Motor neuron (in vitro differentiated cells): ENCODE results near the gene ASB6. TPM values are rescaled to one million over a fixed set of nuclear protein-coding genes. Genes with fewer than 3 reads are reported as not detected.

Experiments used
- total RNA-seq, 8 experiments: library from RNA; unstranded; fragments of 300-600 nt; gene quantifications; 2 replicates each; pipeline versions ENCODE4 v1.2.3 to v1.2.4, GENCODE V29; 2022

The ASB6 gene
- total RNA-seq, 8 experiments from 2014 or later = 12.0 to 44.5 (median 18.5) TPM

Other genes with a start within 250 kb of the ASB6 start
- under 1 TPM in 6 of 8 experiments, not detected in 2; 0.22 to 1.00 (median 0.49) TPM for gene C9orf50, start 21.1 kb downstream of the ASB6 start, total RNA-seq
- gene NTMT1, start 16.0 kb downstream of the ASB6 start, total RNA-seq = 10 to 100 TPM; 25.4 to 49.4 (median 35.2) TPM
- gene PRRX2, start 23.5 kb upstream of the ASB6 start, total RNA-seq = 10 to 100 TPM in 1 of 8 experiments, 1 to 10 TPM in 1, under 1 TPM in 5, not detected in 1; 0.14 to 14.4 (median 0.87) TPM
- 100 to 1,000 TPM in 1 of 8 experiments, 10 to 100 TPM in 1, 1 to 10 TPM in 4, under 1 TPM in 2; 0.77 to 215 (median 1.9) TPM for gene PTGES, start 110.9 kb upstream of the ASB6 start, total RNA-seq
- 10 to 100 TPM; 10.7 to 31.4 (median 14.6) TPM for gene TOR1B, start 161.0 kb upstream of the ASB6 start, total RNA-seq
- gene TOR1A, start 182.0 kb upstream of the ASB6 start, total RNA-seq = 10 to 100 TPM; 19.8 to 46.2 (median 34.6) TPM
- gene C9orf78, start 193.1 kb upstream of the ASB6 start, total RNA-seq = 10 to 100 TPM; 33.2 to 73.1 (median 48.6) TPM
- gene USP20, start 193.3 kb upstream of the ASB6 start, total RNA-seq = 10 to 100 TPM; 15.3 to 24.8 (median 20.7) TPM